MCF 10A (cell line): ENCODE data around the gene MBD1. TPM values are rescaled to one million over a fixed set of nuclear protein-coding genes. Genes with fewer than 3 reads are reported as not detected.

Experiments used
- Bru-seq: library from RNA; stranded (reverse); fragments of 400-500 nt; gene quantifications from one replicate; lab custom pipeline; 2021; lab: Mats Ljungman, UMichigan
- BruChase-seq, 2 experiments: library from RNA; stranded (reverse); fragments of 400-500 nt; gene quantifications; one replicate each; lab custom pipeline; 2021; lab: Mats Ljungman, UMichigan
- BruUV-seq: library from RNA; stranded (reverse); fragments of 400-500 nt; replicated peaks from 2 replicates; lab custom pipeline; 2021; lab: Mats Ljungman, UMichigan
- CTCF ChIA-PET: fragments of 300-600 bp; sonication (Branson Sonifier 250); formaldehyde crosslinking; extraction: SDS; loops from one replicate; lab custom pipeline; 2021; ENCODE audit warnings: antibody characterized with exemption, inconsistent platforms; lab: Yijun Ruan, JAX
- POLR2A ChIA-PET: fragments of 300-600, 350-650 bp; sonication (Branson Sonifier 250); formaldehyde crosslinking; extraction: SDS; loops from one replicate; lab custom pipeline; 2020; ENCODE audit warnings: antibody characterized with exemption, inconsistent platforms; lab: Yijun Ruan, JAX
- DNase-seq: peaks from one replicate; pipeline ENCODE4 v3.0.0-alpha.2; 2018; ENCODE audit not compliant: unreplicated experiment
- H3K27ac Mint-ChIP-seq: one replicate; pipeline ENCODE4 v1.8.0; 2022; ENCODE audit warnings: mild to moderate bottlenecking, low read depth, mixed read lengths; ENCODE audit not compliant: unreplicated experiment
- H3K27me3 Mint-ChIP-seq: one replicate; pipeline ENCODE4 v1.8.0; 2022; ENCODE audit warnings: mixed read lengths; ENCODE audit not compliant: insufficient read depth, unreplicated experiment
- H3K36me3 Mint-ChIP-seq: one replicate; pipeline ENCODE4 v1.8.0; 2022; ENCODE audit warnings: mild to moderate bottlenecking, moderate library complexity, mixed read lengths; ENCODE audit not compliant: insufficient read depth, unreplicated experiment
- H3K4me1 Mint-ChIP-seq: one replicate; pipeline ENCODE4 v1.8.0; 2022; ENCODE audit warnings: mixed read lengths; ENCODE audit not compliant: insufficient read depth, unreplicated experiment
- H3K4me3 Mint-ChIP-seq: one replicate; pipeline ENCODE4 v1.8.0; 2022; ENCODE audit warnings: mild to moderate bottlenecking, moderate library complexity, mixed read lengths; ENCODE audit not compliant: unreplicated experiment
- H3K9me3 Mint-ChIP-seq: one replicate; pipeline ENCODE4 v1.8.0; 2022; ENCODE audit warnings: mixed read lengths; ENCODE audit not compliant: unreplicated experiment
- CTCF ChIP-seq: fragments of 200-600 bp; IDR thresholded peaks from one replicate; pipeline ENCODE4 v1.8.0; 2022; ENCODE audit warnings: antibody characterized with exemption, mild to moderate bottlenecking; ENCODE audit not compliant: unreplicated experiment
- intact Hi-C: fragments of 100-400 bp; cut with micrococcal nuclease; formaldehyde crosslinking; loops from 2 replicates; pipeline ENCODE4 v1.14.1; 2022
- long read RNA-seq: library from polyadenylated mRNA; stranded (forward); transcript quantifications from one replicate; pipeline ENCODE4 v2.0.0, GENCODE V29; 2022
- total RNA-seq: library from RNA; stranded (reverse); gene quantifications from 2 replicates; pipeline ENCODE4 v1.2.3, GENCODE V29; 2022

Gene MBD1
- 203 and 227 TPM in 2 replicates for total RNA-seq
- Bru-seq, nascent RNA = percentile 96 among the genes with signal in this experiment
- percentile 97 among the genes with signal in this experiment for BruChase-seq, experiment 1, labeled RNA remaining after a 6-hour chase
- BruChase-seq, experiment 2, labeled RNA remaining after a 2-hour chase = percentile 97 among the genes with signal in this experiment
- long read RNA-seq, full-length matches to known transcripts = 49 of 216 reads
- long read RNA-seq, partial matches to known transcripts = 52 of 216 reads
- long read RNA-seq, other reads (novel, unspliced or antisense) = 115 of 216 reads

DNA sequence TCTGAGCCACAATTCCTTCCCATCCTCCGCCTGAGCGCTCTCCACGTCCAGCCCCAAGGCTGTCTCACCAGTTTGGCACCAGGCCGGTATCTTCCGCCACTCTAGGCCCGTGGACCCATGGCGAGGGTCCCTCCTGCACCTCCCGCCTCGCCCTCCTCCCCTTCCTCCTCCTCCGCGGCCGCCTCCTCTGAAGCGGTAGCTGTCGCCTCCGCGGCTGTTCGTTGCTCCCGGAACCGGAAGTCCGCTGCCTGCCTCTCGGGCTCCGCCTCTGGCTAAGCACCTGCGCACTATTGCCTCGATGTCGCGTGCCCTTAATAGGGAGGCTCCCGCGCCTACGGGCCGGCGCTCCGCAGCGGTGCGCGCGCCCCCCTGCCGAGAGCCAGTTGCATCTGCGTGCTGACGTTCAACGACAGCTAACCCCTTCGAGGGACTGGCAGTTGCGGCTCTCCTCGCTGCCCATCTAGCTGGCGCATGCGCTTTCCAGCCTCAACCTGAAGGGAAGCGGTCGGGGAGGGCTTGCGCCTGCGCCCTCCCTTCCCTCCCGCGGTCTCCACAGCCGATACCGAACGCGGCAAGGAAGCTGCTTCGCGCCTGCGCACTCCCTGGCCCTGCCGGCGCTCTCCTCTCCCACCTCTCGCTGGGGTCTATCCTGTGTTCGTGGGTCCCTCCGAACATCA lies at the start of gene MBD1:
Gene MBD1, minus strand, starts transcription at position 229 of the 677 bp plus-strand sequence. CDS start 1,531 bp downstream, outside the sequence.
- BruUV-seq = no TSS peak
- POLR2A ChIA-PET = interaction anchor here (0.6 to 2.0 kb wide), 25 partner anchors 9 to 1998 kb away, joined by 3 to 30 read pairs (median 3); partner anchors contain the start of genes C18orf32, ELAC1, SKA1 and SMAD4
- TF ChIP-seq CTCF = no peak

DNA sequence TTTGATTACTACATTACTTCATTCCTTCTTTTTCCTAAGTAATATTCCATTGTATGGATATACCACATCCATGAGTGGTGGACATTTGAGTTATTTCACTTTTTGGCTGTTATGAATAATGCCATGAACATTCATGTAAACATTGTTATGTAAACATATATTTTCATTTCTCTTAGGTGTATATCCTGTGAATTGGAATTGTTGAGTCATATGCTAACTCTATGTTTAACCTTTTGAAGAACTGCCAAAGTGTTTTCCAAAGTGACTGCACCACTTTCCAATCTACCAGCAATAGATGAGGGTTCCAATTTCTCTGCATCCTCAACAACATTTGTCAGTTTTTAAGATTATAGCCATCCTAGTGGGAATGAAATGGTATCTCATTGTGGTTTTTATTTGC lies 48.9 kb upstream of the MBD1 start:
- intact Hi-C loops = no loop called here
- no peaks in the 10 kb centered on the region for H3K4me1 Mint-ChIP-seq
- DNase-seq = no peak
- POLR2A ChIA-PET = no interaction called here
- no TSS peak for BruUV-seq
- H3K27ac Mint-ChIP-seq = no peak overlapping the region
- peaks cover 2% of the 10 kb centered on the region for H3K9me3 Mint-ChIP-seq
- CTCF ChIA-PET = no interaction called here
- TF ChIP-seq CTCF = no peak
- H3K4me3 Mint-ChIP-seq = no peak overlapping the region
- H3K27me3 Mint-ChIP-seq = peaks cover 29% of the 10 kb centered on the region
- H3K36me3 Mint-ChIP-seq = no peaks in the 10 kb centered on the region

More for the DNA sequence above, at the start of gene MBD1:
- H3K4me3 Mint-ChIP-seq = peak within 1 kb of the TSS; percentile 96
- DNase-seq = peak; percentile 97
- H3K27me3 Mint-ChIP-seq = no peaks in the 10 kb centered on the region
- H3K9me3 Mint-ChIP-seq = no peaks in the 10 kb centered on the region
- H3K36me3 Mint-ChIP-seq = peaks cover 65% of the 10 kb centered on the region
- intact Hi-C loops = loop anchor here (2.0 kb wide), 1 partner anchor 63 kb away; no protein-coding TSS in a partner anchor
- CTCF ChIA-PET = interaction anchor here (0.6 to 2.2 kb wide), 6 partner anchors 9 to 1337 kb away, joined by 3 to 15 read pairs (median 4); no protein-coding TSS in a partner anchor
- H3K27ac Mint-ChIP-seq = peak within 1 kb of the TSS; percentile 97
- H3K4me1 Mint-ChIP-seq = peaks cover 54% of the 10 kb centered on the region

DNA sequence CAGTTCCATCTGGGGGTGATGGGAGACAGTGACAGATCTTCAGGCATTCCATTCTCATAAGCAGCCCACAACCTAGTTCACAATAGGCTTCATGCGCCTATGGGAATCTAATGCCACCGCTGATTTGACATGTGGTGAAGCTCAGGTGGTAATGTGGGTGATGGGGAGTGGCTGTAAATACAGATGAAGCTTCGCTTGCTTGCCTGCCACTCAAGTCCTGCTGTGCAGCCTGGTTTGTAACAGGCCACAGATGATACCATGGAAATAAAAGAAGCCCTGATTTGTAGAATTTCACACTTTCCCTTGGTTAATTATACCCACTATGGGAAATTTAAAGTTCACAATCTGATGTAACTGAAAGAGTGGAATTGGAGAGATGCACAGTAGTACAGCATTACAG lies 46.7 kb upstream of the MBD1 start:
- POLR2A ChIA-PET = no interaction called here
- no peaks in the 10 kb centered on the region for H3K4me1 Mint-ChIP-seq
- H3K9me3 Mint-ChIP-seq = peaks cover 9% of the 10 kb centered on the region
- no peaks in the 10 kb centered on the region for H3K36me3 Mint-ChIP-seq
- no TSS peak for BruUV-seq
- TF ChIP-seq CTCF = no peak
- DNase-seq = no peak
- intact Hi-C loops = no loop called here
- CTCF ChIA-PET = interaction anchor here (0.6 kb wide), 1 partner anchor 560 kb away, joined by 3 read pairs; no protein-coding TSS in a partner anchor
- peaks cover 45% of the 10 kb centered on the region for H3K27me3 Mint-ChIP-seq
- no peak overlapping the region for H3K4me3 Mint-ChIP-seq
- no peak overlapping the region for H3K27ac Mint-ChIP-seq

DNA sequence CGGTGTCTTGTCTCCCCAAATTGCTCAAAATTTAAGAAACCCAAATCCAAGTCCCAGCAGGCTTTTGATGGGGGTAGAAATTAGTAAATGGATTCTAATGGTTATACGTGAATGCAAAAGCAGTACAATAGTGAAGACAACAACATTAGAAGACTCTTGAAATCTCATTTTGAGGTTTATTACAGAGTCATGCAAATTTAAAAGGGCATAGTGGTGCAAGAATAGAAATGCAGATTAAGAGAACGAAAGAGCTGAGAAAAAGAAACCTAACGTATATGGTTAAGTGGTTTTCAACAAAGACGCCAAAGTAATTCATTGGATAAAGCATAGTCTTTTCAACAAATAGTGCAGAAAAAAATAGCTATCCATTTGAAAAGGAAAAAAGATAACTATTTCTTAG lies 39.4 kb upstream of the MBD1 start:
- no peak for DNase-seq
- TF ChIP-seq CTCF = no peak
- H3K27me3 Mint-ChIP-seq = peaks cover 54% of the 10 kb centered on the region
- CTCF ChIA-PET = interaction anchor here (1.2 kb wide), 1 partner anchor 36 kb away, joined by 4 read pairs; no protein-coding TSS in a partner anchor
- H3K9me3 Mint-ChIP-seq = peaks cover 9% of the 10 kb centered on the region
- no TSS peak for BruUV-seq
- intact Hi-C loops = no loop called here
- peaks cover 4% of the 10 kb centered on the region for H3K4me1 Mint-ChIP-seq
- H3K36me3 Mint-ChIP-seq = no peaks in the 10 kb centered on the region
- POLR2A ChIA-PET = interaction anchor here (0.6 kb wide), 1 partner anchor 12 kb away, joined by 4 read pairs; no protein-coding TSS in a partner anchor
- H3K27ac Mint-ChIP-seq = no peak overlapping the region
- no peak overlapping the region for H3K4me3 Mint-ChIP-seq
